ENCODE data around the gene DHRS4.

- TF ChIP-seq CTCF (IDR thresholded peaks at IDR 0.05; ENCODE audit: low read depth, low read length) = no peak
- no peak for TF ChIP-seq MAX (IDR thresholded peaks at IDR 0.05; ENCODE audit: low read depth, low read length)
- TF ChIP-seq POLR2A (IDR thresholded peaks at IDR 0.05; ENCODE audit: extremely low read depth, insufficient read length) = no peak
Measured at GRCh38 chr14:23936084-23936829, 17.3 kb upstream of the DHRS4 start.

Data from NB4 (cell line).